IPS DF 6.9 (cell line): ENCODE results near the gene POLE3.
"Not testable (repeated sequence)": the region's sequence is repeated elsewhere in the genome, so short reads cannot be mapped to it uniquely, and the experiment has no call there.

Experiments
- DNase-seq: peaks from one replicate; pipeline ENCODE4 v3.0.0-alpha.2; 2013; ENCODE audit warnings: low read depth, low spot score
- H3K27ac ChIP-seq: one replicate; pipeline ENCODE4 v1.5.1; 2013; ENCODE audit warnings: low read length, control low read depth
- H3K27me3 ChIP-seq: 2 replicates; pipeline ENCODE4 v1.6.1; 2013; ENCODE audit warnings: mild to moderate bottlenecking, low read length; ENCODE audit not compliant: control insufficient read depth, insufficient read depth
- H3K36me3 ChIP-seq: 2 replicates; pipeline ENCODE4 v1.6.1; 2013; ENCODE audit warnings: low read length; ENCODE audit not compliant: control insufficient read depth, insufficient read depth
- H3K4me1 ChIP-seq: 2 replicates; pipeline ENCODE4 v1.6.1; 2013; ENCODE audit warnings: low read length; ENCODE audit not compliant: control insufficient read depth, insufficient read depth
- H3K4me3 ChIP-seq: 2 replicates; pipeline ENCODE4 v1.5.1; 2013; ENCODE audit warnings: mild to moderate bottlenecking, low read length
- H3K9me3 ChIP-seq: 2 replicates; pipeline ENCODE4 v1.6.1; 2013; ENCODE audit warnings: low read length, inconsistent platforms; ENCODE audit not compliant: control insufficient read depth, insufficient read depth
- WGBS: extraction: QIAGEN DNeasy Blood & Tissue Kit; methylation state at CpG from one replicate; pipeline ENCODE4 v1.1.7; 2013; ENCODE audit warnings: mixed read lengths, missing lambda C conversion rate; ENCODE audit not compliant: insufficient read length, insufficient coverage; 5-methylcytosine and 5-hydroxymethylcytosine counted together

Gene POLE3

GRCh38 chr9:113365652-113366051 lies 44.8 kb downstream of the POLE3 start:
- H3K36me3 ChIP-seq, H3K27me3 ChIP-seq, H3K27ac ChIP-seq, H3K4me1 ChIP-seq, H3K9me3 ChIP-seq, H3K4me3 ChIP-seq, DNase-seq: not testable (repeated sequence)
- no CpG with 5 or more reads among the region's 3 CpGs for WGBS

GRCh38 chr9:113364951-113365350 lies 45.5 kb downstream of the POLE3 start:
- Histone ChIP-seq H3K27me3 (no peaks in the 10 kb centered on the region), H3K4me3 (no peak overlapping the region), H3K9me3 (no peaks in the 10 kb centered on the region), H3K27ac (no peak overlapping the region), H3K4me1 (no peaks in the 10 kb centered on the region), H3K36me3 (no peaks in the 10 kb centered on the region)
- DNase-seq = no peak
- no CpG with 5 or more reads among the region's 1 CpG for WGBS

DNA sequence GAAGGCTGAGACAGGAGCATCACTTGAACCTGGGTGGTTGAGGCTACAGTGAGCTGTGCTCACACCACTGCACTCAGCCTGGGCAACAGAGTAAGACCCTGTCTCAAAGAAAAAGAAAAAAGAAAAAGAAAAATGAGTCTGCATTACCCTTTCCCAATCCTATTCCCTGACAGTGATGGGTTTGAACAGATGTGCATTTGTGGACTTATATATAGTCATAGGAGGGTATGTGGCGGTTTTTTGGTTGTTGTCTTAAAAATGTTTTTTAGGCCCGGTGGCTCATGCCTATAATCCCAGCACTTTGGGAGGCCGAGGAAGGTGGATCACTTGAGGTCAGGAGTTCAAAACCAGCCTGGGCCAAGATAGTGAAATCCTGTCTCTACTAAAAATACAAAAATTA lies 47.1 kb downstream of the POLE3 start:
- H3K4me1 ChIP-seq = no peaks in the 10 kb centered on the region
- no peak overlapping the region for H3K27ac ChIP-seq
- H3K36me3 ChIP-seq = no peaks in the 10 kb centered on the region
- H3K4me3 ChIP-seq = no peak overlapping the region
- no peak for DNase-seq
- no CpG with 5 or more reads among the region's 3 CpGs for WGBS
- no peaks in the 10 kb centered on the region for H3K9me3 ChIP-seq
- H3K27me3 ChIP-seq = no peaks in the 10 kb centered on the region

- H3K4me1 ChIP-seq = no peaks in the 10 kb centered on the region
- DNase-seq = no peak
- H3K9me3 ChIP-seq = no peaks in the 10 kb centered on the region
- H3K27me3 ChIP-seq = no peaks in the 10 kb centered on the region
- H3K36me3 ChIP-seq = no peaks in the 10 kb centered on the region
- WGBS = no CpG with 5 or more reads among the region's 7 CpGs
- H3K27ac ChIP-seq = no peak overlapping the region
- no peak overlapping the region for H3K4me3 ChIP-seq
Measured at GRCh38 chr9:113361304-113362018, 49.0 kb downstream of the POLE3 start.

GRCh38 chr9:113360242-113360842 lies 50.1 kb downstream of the POLE3 start:
- Histone ChIP-seq H3K36me3 (no peaks in the 10 kb centered on the region), H3K4me3 (no peak overlapping the region), H3K4me1 (no peaks in the 10 kb centered on the region), H3K27me3 (no peaks in the 10 kb centered on the region), H3K27ac (no peak overlapping the region), H3K9me3 (no peaks in the 10 kb centered on the region)
- DNase-seq = no peak
- WGBS = no CpG with 5 or more reads among the region's 15 CpGs

- no peak overlapping the region for H3K27ac ChIP-seq
- WGBS = no CpG with 5 or more reads among the region's 1 CpG
- no peaks in the 10 kb centered on the region for H3K27me3 ChIP-seq
- H3K36me3 ChIP-seq = no peaks in the 10 kb centered on the region
- no peak for DNase-seq
- no peak overlapping the region for H3K4me3 ChIP-seq
- no peaks in the 10 kb centered on the region for H3K9me3 ChIP-seq
- no peaks in the 10 kb centered on the region for H3K4me1 ChIP-seq
Measured at GRCh38 chr9:113359385-113359784, 51.1 kb downstream of the POLE3 start.
